CD4-positive, alpha-beta T cell treated with Interleukin-17A for 4 hours (primary cell): ENCODE measurements around the gene TPPP3.
"Not testable (repeated sequence)": the region's sequence is repeated elsewhere in the genome, so short reads cannot be mapped to it uniquely, and the experiment has no call there.

Source experiments
- DNase-seq: peaks from one replicate; pipeline ENCODE4 v3.0.0-alpha.2; 2020; ENCODE audit warnings: mixed read lengths

TPPP3 gene

DNA sequence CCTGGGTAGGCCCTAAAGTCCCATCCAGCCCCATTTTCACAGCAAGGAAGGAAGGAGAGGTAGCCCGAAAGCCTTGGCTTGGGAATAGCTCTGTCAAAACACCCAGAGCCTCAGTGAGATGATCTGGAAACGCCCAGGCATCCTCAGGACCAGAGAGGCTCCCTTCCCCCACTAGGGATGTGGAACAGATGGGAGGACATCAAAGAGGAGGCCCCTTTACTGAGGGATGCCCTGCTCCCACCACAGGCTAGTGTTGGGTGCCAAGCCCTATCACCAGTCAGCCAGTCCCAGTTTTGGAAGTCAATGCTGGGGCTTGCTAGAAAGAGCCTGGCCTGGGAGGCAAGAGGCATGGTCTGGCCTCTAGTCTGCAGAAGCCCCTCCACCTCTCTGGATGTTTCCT lies 4.7 kb downstream of the TPPP3 start:
- DNase-seq: no peak

DNA sequence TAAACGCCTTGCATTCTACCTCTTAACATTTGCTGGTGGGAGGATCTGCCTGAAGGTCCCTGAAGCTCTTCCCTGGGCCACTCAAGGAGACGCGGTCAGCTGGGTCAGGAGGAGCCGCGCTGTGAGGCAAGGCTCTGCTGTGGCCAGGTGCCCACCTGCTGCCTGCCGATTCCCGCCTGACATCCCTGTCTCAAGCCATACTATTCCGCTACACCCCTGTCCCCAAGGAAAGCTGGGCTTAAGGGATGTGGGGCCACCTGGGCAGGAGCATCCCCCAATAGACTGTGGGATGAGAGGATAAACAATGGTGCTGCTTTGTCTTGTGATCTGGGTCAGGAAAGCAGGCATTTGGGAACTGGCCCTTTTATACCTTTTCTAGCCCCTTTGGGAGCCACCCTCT lies 5.1 kb downstream of the TPPP3 start:
- no peak for DNase-seq

GRCh38 chr16:67387479-67388079 lies 5.7 kb downstream of the TPPP3 start:
- no peak for DNase-seq

DNA sequence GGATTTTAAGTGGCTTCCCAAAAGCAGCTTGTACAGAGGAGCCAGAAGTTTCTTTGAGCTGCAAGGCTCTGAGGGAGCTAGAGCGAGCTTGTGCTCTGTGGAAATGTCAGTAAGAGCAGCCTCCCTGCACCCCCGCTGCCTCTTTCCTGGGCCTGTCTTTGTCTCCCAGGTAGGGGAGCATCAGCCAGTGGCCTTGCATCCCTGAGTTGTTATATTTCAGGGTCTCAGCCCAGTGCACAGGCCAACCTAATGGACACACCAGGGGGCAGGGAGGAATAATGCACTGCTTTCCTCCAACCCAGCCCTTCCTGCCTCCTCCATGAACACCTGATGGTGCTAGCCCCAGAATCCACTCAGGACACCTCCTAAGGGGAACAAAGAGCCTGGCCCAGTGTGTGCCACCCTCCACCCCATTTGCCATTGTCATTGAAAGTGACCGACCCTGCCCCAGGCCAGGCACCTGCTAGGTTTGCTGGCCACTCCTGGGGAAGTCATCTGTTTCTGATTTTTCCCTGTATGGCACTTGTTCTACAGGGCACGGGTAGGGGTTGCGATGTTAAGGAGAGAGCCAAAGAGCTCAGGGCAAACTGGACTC lies 6.3 kb downstream of the TPPP3 start:
- DNase-seq: no peak

GRCh38 chr16:67384778-67385510 lies 8.4 kb downstream of the TPPP3 start:
- DNase-seq: no peak

- no peak for DNase-seq
Observed at GRCh38 chr16:67383284-67383683, 10.0 kb downstream of the TPPP3 start.

GRCh38 chr16:67378642-67379041 lies 14.7 kb downstream of the TPPP3 start:
- no peak for DNase-seq

GRCh38 chr16:67376012-67376411 lies 17.3 kb downstream of the TPPP3 start:
- not testable (repeated sequence) for DNase-seq

GRCh38 chr16:67372664-67373063 lies 20.6 kb downstream of the TPPP3 start:
- DNase-seq: no peak

- DNase-seq: no peak
Observed at GRCh38 chr16:67370661-67371060, 22.6 kb downstream of the TPPP3 start.

DNA sequence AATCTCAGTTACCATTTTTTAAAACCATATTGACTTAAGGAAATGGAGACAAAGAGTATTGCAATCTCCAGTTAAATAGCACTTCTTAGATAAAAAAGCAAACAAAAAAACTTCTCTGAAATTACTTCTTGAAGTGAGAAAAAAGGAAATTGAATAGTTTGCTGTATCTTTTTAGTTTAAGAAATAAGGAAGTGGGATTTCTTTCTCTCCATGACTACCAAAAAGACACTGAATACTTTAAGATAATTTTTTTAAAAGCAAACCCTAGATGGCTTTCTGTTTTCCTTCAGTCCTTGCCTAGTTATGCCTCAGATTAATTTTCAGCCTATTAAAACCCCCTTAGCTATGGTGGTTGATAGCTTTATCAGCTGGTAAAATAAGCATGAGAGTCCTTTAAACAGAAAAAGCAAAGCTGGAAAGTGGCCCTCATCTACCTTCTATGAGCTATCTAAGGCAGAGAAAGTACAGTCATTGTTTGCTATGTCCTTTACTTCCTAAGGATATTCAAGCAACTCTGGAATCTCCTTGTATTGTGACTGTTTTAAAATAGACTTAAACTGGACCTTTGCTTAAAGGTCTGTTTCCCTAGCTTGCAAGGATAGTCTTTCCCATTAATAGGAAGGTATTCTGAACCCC lies 28.6 kb downstream of the TPPP3 start:
- DNase-seq: no peak

GRCh38 chr16:67361038-67361437 lies 32.3 kb downstream of the TPPP3 start:
- no peak for DNase-seq

GRCh38 chr16:67359540-67360269 lies 33.6 kb downstream of the TPPP3 start:
- not testable (repeated sequence) for DNase-seq

DNA sequence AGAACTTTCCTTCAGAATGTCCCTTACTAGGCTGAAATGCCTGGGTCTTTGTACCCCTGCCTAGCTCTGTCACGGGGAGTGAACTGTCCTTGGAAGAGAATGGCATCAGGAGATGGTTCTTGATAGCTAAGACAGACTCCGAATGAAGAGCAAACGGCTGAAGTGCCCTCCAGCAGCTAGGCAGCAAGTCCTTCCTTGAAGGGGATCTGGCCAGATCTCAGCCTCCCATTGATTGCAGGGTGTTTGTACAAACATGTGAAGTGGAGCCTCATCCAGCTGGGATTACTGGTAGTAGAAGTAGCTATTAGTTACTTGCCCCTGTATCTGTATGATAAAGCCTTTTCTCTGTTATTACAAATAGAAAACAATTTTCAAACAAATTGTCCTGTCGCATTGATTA lies 35.7 kb downstream of the TPPP3 start:
- no peak for DNase-seq

DNA sequence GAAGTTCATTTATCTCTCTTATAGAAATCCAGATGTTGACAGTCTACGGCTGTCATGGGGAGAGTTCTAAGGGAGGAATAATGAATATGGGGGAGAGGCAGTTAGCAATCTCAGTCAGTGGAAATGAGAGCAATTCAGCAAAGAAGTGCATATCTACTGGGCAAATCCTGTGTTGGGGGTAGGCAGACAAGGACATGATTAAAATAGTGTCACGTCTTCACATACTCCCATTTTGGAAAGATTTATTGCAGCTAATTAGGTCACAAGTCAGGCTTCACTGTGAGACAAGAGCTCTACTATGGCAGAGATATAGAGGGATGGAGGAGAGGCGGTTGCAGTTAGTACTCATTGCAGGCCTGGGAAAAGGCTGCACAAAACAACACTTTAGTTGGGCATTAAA lies 36.9 kb downstream of the TPPP3 start:
- no peak for DNase-seq

DNA sequence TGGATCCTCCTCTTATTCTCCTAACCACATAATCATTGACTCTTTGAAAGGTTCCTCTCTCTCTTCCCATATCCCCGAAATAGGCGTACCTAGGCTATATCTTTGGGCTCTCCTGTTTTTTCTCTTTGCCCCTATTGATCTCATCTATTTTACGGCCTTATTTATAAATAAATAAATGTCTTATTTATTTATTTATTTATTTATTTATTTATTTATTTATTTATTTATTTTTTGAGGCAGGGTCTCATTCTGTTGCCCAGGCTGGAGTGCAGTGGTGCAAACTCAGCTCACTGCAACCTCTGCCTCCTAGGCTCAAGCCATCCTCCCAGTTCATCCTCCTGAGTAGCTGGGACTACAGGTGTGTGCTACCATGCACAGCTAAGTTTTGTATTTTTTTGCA lies 40.8 kb downstream of the TPPP3 start:
- not testable (repeated sequence) for DNase-seq

GRCh38 chr16:67350324-67350723 lies 43.0 kb downstream of the TPPP3 start:
- no peak for DNase-seq

- DNase-seq: no peak
Observed at GRCh38 chr16:67349172-67349571, 44.1 kb downstream of the TPPP3 start.

DNA sequence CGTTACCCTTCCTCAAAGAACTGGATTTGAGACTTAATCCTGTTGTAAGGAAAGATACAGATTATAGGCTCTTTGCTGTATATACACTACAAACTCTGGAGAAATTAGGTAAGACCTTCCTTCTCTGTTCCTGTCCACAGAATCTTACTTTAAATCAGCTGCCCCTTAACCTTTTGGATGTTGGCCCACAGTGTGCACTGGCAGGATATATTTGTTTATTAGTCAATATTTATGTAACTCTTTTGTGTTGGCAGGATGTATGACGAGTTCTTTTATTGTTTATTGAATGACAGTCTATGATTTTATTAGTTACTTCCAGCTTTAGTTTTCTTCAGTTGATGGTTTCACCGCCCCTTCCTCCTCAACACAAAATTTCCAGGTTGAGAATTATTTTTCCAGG lies 47.0 kb downstream of the TPPP3 start:
- DNase-seq: no peak

DNA sequence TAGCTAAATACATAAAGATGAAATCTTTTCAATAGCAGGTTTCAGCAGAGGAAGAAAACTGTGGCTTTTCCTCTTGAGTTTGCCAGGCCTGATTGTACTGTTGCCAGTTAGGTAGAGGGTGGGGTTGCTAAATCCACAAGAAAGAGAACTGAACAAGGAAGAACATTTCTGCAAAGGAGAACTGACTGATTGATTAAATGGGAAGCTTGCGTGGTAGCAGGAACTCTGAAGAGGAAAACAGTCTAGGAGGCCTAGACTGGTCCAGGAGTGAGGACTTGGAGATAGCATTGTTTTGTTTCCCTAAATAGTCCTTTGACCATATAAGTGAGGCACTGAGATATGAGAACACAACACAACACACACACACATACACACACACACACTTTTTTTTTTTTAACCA lies 47.9 kb downstream of the TPPP3 start:
- no peak for DNase-seq

DNA sequence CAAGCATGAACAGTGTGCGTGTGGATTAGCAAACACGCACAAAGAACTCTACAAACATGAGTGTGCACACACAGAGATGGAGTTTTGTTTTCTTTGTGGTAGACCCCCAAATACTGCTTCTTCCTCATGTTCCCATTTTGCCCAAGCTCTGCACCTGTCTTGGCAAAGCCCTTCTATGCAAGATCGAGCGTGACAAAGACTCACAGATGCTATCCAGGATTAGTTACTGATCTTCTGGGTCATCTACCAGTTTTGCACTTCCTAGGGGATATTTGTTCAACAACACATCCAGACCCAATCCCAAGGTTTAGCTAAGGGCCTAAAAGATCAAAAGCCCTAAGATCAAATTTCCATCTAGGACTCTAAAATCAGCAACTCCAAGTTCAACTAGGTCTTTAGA lies 50.7 kb downstream of the TPPP3 start:
- no peak for DNase-seq

- no peak for DNase-seq
Observed at GRCh38 chr16:67341250-67341649, 52.0 kb downstream of the TPPP3 start.
